ENCODE results near the gene SEMA6D.

DNA sequence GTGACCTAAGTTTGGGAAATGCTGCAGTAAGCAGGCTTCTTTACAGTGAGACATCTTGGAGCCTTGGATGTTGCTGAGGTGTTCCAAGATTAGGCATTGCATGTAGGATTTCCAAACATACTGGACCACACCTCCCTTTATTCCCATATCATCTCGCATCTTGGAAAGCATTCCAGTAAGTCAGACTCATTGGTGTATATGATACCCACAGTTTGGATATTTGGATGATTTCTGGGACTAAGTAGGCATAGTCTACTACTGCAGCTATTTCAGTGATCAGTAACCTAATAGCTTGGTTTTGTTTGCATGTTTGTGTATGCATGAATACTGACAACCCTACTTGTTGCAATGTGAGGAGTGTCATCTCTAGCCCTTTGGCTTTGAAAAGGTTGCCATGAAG, 97.3 kb downstream of the SEMA6D start:
- TF ChIP-seq, protein P1, sequence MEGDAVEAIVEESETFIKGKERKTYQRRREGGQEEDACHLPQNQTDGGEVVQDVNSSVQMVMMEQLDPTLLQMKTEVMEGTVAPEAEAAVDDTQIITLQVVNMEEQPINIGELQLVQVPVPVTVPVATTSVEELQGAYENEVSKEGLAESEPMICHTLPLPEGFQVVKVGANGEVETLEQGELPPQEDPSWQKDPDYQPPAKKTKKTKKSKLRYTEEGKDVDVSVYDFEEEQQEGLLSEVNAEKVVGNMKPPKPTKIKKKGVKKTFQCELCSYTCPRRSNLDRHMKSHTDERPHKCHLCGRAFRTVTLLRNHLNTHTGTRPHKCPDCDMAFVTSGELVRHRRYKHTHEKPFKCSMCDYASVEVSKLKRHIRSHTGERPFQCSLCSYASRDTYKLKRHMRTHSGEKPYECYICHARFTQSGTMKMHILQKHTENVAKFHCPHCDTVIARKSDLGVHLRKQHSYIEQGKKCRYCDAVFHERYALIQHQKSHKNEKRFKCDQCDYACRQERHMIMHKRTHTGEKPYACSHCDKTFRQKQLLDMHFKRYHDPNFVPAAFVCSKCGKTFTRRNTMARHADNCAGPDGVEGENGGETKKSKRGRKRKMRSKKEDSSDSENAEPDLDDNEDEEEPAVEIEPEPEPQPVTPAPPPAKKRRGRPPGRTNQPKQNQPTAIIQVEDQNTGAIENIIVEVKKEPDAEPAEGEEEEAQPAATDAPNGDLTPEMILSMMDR (IDR thresholded peaks at IDR 0.05 in 2 of 3, conservative IDR thresholded peaks at IDR 0.05 in 1 of 3; ENCODE audit: control insufficient read depth in 2 of 3, extremely low read depth in 1 of 3, insufficient read depth in 1 of 3, low read depth in 3 of 3, low read length in 3 of 3), result no peak
- TF ChIP-seq ZNF687 (IDR thresholded peaks at IDR 0.05) (no peak), BRCA1 (IDR thresholded peaks at IDR 0.05; ENCODE audit: low read depth, low read length) (no peak)
